Right hindlimb (tissue), 1 donor: ENCODE results near the gene IARS2.
"Not testable (repeated sequence)": the region's sequence is repeated elsewhere in the genome, so short reads cannot be mapped to it uniquely, and the experiment has no call there.

Experiments
- DNase-seq: peaks from one replicate; pipeline ENCODE4 v3.0.0-alpha.2; 2018

Gene IARS2

DNA sequence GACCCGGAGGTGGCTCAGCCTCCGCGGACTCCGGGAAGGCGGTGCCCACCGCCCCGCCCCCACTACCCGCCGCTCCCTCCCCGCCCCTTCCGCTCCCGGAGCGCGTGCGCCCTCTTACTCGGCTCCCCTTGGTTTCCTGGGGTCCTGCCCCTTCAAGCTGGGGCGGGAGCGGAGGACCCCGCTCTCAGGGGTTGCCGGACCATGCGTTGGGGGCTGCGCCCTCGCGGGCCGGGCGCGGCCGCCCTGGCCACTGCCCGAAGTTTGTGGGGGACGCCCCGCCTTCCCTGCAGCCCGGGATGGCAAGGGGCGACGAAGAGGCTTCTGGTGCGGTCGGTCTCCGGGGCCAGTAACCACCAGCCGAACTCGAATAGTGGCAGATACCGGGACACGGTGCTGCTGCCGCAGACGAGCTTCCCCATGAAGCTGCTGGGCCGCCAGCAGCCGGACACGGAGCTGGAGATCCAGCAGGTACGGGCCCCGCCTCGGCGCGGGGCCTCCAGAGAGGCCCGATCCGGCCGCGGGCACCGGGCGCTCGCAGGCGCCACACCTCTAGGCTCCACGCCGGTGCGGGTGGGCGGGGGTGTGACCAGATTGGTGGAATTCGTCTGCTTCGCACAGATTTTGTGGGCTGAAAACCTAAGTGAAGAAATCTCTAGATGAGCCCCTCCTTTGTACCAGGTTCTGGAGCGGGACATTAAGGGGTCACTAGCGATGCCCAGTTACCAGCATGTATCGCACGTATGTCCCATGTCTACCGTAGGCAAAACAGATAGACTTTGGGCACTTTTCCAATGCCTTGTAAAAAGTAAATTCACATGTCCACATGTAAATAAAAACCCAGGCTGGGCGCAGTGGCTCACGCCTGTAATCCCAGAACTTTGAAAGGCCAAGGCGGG, at the start of gene IARS2:
TSS of gene IARS2 (plus strand) at position 117 of the 896 bp plus-strand sequence. CDS start at position 202, 85 bp downstream.
- peak; percentile 93 for DNase-seq

DNA sequence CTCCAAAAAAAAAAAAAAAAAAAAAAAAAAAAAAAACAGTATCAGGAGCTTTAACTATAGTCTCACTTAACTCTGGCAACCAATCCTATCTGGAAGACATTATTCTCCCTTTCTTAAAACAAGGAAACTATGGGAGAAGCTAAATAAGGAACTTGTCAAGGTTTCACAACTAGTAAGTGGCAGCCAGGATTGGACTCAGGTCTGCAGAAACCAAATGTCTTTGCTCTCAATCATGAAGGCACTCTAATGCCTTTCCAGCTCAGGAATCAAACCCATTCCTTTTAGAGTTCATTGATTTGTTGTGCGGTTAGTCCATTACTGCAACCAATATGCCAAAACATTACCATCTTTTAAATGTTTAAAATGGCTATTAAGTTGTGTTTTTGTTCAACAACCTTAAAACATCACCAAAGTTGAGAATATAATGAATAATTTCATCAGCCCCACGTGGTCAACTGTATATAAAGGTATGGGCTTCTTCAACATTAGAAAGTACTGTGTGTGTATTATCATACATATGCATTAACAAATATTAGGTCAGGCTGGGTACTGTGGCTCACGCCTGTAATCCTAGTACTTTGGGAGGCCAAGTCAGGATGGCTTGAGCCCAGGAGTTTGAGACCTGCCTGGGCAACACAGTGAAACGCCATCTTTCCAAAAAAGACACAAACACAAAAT, 49.1 kb upstream of the IARS2 start:
- DNase-seq: no peak

DNA sequence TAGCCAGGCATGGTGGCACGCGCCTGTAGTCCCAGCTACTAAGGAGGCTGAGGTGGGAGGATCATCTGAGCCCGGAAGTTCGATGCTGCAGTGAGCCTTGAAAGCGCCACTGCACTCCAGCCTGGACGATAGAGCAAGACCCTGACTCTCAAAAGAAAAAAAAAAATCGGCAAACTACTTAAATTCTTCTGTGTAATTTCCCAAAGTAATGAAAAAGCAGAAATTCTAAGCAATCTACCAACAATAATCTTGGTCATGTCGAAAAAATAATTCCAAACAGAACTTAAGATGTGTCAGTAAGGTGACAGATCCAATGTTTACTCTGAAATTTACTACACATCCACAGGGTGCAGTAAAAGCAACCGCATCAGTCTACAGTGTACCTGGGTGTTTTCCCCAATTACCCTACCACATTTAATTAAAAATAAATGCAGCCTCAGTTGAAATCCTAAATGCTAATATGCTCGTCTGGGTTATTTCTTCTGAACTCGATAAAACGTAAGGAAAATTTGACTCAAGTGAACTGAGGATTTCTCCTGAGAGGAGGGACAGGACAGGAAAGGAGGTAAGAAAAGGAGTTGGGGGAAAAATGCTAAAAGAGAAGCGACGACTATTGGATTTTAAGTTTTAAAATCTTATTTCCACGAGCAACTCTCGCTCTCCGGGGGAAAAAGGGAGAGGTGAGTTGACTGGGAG, 48.4 kb upstream of the IARS2 start:
- no peak for DNase-seq

DNA sequence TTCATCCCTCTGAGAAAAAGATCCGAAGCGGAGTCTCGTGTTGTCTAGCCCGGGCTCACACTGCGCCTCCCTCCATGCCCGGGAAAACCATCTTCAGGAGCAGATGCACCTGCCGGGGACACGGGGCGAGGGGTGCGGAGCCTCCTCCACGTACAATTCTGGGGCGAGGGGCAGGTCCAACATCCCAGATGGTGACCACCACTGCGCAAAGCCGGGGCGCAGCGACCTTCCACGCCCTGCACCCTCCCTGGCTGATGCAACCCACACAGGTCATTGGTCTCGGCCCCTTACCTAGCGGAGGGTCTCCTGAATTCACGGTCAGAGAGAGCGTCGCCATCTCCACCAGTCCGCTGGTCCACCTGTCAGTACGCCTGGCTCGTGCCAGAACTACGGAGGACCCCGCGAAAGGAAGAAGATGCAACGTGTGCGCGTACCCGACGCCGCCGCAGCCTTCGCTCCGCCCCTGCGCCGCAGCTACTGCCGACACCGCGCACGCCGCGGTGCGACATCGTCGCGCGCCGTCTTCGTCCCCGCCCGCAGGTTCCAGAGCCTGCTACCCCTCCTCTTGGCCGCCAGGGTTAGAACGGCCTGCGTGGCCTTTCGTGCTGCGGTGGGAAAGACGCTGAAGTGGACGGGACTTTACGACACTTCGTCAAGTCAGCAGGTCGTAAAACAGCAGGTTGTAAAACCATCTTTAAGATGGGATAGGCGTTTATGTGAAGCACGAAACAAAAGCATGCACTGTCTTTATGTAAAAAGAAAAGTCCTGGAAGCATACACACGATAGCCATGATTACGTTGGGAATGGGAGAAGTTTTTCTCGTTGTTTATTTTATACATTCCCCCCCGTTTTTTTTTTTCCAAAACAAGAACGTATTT, 47.6 kb upstream of the IARS2 start, which contains the start of gene EPRS1:
TSS of gene EPRS1 (minus strand) at position 454 of the 879 bp plus-strand sequence. CDS start at position 337, 117 bp downstream.
- peak; percentile 97 for DNase-seq

DNA sequence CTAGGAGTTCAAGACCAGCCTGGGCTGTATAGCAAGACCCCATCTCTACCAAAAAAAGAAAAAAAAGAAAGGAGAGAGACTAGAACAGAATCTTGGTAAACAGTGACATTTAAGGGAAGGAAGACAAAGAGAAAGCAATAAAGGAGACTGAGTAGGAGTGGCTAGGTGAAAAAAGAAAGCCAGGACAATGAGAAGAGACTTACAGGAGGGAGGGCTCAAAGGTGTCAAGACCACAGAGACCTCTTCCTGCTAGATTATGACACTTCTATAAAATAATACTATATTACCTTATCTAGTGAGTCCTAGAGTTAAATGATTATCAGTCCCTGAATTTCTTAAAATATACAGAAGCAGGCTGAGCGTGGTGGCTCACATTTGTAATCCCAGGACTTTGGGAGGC, 37.6 kb upstream of the IARS2 start:
- no peak for DNase-seq

DNA sequence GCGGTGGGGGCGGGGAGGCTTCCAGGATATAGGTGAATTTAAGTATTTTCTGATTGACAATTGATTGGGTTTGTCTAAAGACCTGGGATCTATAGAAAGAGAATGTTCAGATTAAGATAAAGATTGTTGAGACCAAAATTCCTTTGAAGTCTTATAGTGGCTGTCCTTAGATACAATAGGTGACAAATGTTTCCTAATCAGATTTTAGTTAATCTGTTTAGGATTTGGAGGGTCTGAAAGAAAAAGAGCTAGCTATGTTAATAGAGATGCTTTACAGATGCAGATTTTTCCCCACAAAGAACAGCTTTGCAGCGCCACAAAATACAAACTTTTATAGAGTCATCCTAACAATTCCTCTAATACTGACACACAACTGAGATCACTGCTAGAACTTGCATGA, 33.1 kb upstream of the IARS2 start:
- DNase-seq: no peak

DNA sequence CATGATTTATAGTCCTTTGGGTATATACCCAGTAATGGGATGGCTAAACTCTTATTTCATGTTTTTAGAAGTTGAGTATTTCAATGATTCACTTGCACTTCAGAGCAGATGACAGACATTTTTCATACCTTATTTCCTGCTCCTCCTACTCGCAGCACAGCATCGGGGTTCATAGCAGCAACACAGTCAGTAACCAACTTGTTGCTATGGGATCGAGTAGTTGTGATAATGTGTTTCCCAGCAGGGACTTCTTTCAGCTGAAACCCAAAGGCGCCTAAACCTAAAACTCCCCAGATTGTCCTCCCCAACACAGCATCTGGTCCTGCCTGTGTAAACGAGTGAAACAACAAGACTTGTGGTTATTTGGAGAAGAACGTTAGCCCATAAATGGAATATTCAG, 31.3 kb upstream of the IARS2 start:
- no peak for DNase-seq

DNA sequence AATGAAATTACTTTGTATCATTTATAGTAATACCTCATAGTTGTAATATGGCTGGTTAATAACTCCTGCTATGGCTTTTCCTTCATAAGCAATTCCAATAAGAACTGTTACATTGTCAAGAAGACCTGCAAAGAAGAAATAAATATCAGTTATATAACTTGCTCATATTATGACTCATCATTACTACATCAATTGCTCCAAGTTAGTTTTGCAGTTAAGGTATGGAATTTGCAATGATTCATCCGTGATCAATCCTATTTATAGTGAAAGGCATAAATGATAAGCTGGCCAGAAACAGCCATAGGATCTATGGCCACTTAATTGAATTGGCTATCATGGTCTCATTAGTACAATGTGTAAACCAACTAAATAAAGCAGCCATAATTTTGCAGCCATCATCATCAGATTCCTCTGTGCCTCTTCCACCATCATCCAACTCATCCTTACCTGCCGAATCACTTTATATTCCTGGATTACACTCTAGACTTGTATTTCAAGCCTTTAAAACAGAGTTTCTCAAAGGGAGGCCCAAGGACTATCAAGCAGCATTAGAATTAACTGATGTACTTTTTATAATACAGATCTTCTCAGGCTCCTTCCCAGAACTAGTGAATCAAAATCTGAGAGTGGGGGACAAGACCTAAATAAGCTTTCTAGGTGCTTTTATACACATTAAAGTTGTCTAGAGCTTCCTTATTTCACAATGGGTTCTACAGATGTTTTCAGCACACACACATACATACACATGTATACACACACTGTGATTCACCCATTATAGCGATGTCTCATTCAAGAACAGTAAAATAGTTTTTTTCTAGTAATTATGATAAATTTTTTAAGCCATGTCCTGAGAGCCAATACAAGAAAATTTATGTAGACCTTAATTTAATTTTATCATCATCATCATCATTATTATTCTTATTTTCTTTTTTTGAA, 26.4 kb upstream of the IARS2 start:
- no peak for DNase-seq

DNA sequence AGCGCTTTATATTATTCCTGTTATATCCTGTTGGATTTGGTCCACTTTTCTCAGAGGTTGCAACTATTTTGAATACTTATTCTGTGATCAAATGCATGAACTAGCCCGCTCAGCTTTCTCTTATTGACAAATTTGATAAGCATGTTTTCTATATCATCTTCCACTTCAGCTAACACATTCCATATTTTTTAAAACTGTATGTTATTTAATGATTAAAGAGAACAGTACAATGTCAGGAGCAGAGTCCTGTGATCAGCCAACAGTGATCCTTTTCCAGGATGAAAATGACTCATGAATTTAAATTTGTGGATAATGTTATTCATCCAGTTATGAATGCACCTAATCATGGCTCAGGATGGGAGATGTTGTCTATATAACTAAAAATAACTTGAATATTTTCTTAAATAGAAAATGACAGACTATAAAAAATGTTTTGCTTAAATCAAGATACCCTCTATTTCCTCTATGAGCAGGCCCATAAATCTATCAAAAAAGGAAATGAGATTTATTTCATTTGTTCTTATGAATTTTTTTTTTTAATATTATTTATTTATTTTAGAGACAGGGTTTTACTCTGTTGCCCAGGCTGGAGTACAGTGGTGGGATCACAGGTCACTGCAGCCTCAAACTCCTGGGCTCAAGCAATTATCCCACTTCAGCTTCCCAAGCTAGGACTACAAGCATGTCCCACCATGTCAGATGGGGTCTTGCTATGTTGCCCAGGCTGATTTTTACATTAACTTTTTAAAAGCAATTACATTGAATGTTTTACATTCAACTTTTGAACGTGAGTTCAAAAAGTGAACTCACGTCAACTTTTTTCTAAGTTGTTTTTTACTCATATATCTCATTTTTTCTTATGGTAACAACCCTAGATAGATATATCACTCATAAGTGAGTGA, 16.8 kb upstream of the IARS2 start:
- no peak for DNase-seq

DNA sequence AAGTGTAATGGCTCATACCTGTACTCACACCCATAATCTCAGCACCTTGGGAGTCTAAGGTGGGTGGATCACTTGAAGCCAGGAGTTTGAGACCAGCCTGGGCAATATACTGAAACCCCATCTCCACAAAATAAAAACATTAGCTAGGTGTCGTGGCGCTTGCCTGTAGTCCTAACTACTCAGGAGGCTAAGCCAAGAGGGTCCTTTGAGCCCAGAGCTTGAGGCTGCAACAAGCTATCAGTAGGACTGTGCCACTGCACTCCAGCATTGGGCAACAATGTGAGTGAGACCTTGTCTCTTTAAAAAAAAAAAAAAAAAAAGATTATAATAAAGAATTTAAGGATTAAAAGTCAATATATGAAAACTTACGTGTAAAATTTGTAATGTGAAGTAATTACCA, 16.0 kb upstream of the IARS2 start:
- DNase-seq: no peak

DNA sequence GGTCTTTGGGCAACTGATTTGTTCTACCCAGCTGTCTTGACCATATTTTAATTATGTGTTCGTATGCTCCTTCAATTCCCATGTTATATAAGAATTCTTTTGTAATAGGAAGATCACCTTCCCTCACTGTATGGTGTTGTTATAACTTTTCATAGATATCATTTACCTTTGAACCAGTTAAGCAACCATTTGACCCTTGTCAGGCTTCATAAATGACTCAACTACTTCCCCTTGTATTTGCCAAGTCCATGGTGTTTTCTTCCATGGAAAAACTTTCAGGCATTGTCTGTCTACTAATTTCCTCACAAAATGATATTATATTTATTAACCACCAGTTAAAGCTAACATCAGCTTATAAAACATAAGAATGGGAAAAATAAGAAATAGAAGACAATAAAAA, 9.5 kb upstream of the IARS2 start:
- no peak for DNase-seq

DNA sequence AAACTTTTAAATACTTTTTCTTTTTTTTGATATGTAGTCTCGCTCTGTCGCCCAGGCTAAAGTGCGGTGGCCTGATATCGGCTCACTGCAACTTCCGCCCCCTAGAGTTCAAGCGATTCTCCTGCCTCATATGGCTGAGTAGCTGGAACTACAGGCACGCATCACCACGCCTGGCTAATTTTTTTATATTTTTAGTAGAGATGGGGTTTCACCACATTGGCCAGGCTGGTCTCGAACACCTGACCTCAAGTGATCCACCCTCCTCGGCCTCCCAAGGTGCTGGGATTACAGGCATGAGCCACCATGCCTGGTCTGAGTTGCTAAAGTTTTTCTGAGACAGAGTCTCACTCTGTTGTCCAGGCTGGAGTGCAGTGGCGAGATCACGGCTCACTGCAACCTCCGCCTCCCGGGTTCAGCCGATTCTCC, 7.7 kb upstream of the IARS2 start:
- DNase-seq: not testable (repeated sequence)

DNA sequence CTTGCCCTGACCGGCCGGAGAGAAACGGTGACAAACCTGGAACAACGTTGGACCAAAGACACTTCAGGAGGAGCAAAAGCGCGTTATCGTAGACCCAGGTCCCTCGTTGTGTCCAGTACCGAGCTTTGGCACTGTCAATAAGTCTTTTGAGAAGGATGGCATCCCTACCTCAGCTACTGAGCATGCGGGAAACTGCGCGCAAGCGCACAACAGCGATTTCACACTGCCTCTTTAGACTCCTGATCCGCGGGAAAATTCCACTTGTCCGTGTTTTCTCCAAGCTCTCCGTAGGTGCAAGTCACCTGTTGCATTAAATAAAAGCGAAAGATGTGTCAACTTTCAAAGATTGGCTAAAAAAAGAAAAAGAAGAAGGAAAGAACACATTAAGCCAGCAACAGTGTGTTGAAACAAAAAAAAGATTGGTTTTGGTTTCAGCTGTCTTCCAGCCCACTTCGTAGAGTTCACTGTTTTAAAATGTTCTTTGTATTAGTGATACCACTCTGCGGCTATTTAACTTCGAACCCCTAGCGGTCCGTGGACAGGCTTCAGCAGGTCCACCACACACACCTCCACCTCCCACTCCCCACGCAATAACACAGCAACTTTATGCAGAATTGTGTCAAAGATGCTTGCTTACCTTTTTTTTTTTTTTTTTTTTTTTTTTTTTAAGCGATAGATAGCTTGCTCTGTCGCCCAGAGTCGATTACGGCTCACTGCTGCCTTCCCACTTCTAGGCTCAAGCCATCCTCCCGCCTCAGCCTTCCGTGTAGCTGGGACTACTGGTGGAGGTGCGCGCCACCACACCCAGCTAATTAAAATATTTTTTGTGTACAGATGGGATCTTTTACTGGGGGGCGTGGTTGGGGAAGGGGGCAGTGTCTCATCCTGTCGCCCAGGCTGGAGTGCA, 4.0 kb upstream of the IARS2 start, which contains the start of gene BPNT1:
TSS of gene BPNT1 (minus strand) at position 139 of the 907 bp plus-strand sequence. CDS start 9,942 bp downstream, outside the sequence.
- peak; percentile 93 for DNase-seq

DNA sequence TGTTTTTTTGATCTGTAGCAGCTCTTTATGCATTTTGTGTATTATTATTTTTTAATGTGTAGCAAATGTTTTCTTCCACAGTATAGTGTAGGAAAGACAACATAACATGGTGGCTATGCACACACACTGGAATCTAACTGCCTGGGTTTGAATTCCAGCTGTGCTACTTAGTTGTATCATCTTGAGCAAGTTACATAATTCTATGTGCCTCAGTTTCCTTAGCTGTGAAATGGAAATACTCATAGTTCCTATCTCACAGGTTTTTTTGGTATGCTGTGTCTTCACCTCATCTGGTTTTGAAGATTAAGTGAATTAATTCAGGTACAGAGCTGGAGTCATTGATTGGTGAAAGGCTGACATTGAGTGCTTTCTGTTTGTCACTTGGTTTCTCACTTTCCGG, 1.2 kb upstream of the IARS2 start:
- DNase-seq: no peak

DNA sequence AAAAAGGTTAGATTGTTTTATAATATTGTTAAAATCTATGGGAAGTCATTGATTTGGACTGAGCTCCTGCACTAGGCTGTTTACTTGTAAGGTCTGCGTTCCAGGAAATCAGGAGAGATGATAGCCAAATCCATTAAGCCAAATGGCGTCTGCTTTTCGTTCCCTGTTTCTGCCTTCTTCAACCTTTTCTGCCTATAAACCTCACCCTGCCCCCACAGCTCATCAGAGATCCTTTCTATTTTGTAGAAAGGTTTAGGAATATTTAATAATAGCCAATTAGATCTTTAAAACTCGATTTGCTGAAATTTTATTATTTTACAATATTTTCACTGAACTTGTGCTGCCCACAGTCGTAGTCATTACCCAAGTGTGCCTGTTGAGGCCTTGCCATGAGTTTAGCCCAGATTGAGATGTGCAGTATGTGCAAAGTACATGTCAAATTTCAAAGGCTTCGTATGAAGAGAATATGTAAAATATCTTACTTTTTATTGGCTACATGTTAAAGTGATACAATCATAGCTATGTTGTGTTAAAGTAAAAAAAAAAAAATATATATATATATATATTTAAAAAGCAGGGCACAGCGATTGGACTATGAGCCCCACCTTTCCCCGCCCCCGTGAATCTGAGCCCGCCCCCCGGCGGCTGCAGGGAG, 444 bp upstream of the IARS2 start:
- DNase-seq: no peak

DNA sequence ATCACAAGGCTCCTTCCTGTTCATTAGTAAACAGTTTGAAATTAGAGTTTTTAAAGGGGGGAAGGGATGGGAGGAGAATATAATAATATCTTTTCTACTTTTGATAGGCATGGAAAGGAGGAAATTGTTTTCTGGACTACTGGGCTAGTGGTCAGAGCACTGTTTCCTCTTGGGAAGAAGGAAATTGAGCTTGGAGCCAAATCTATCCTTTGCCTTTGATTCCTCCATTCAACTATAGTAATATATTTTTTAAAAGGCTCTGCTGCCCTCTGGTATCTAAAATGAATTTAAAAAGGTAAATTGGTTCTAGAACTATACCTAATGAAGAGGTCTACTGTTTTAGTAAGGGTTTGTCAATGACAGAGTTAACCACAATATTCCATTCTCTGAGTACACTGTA, 5.9 kb downstream of the IARS2 start:
- no peak for DNase-seq

DNA sequence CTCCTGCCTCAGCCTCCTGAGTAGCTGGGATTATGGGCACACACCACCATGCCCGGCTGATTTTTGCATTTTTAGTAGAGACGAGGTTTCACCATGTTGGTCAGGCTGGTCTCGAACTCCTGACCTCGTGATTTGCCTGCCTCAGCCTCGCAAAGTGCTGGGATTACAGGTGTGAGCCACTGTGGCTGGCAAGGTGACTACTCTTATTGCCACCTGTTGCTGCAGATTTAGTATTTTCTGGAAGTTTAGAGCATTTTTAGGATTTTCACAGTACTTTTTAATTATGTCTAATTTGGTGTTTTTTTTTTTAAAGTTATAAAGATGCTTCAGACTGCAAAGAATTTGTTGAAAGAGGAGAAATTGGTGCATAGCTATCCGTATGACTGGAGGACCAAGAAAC, 16.5 kb downstream of the IARS2 start:
- DNase-seq: not testable (repeated sequence)

DNA sequence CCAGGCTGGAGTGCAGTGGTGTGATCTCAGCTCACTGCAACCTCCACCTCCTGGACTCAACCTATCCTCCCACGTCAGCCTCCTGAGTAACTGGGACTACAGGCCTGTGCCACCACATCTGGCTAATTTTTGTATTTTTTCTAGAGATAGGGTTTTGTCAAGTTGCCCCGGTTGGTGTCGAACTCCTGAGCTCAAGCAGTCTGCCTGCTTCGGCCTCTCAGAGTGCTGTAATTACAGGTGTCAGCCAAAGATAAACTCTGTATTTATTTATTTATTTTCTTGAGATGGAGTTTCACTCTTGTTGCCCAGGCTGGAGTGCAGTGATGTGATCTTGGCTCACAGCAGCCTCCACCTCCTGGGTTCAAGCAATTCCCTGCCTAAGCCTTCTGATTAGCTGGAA, 18.7 kb downstream of the IARS2 start:
- not testable (repeated sequence) for DNase-seq
